Measurements from ENCODE around the gene DUSP8.

- TF ChIP-seq POLR2AphosphoS5 (IDR thresholded peaks at IDR 0.05) (no peak), POLR2A (IDR thresholded peaks at IDR 0.05) (no peak)
Observed at GRCh38 chr11:1554981-1555712, 16.9 kb downstream of the DUSP8 start.

Data from sigmoid colon (tissue), 4 donors.